HG02798 (cell line): ENCODE results near the gene CARD9.

Experiments
- ATAC-seq: cut with Tn5 transposase; IDR thresholded peaks from one replicate; pipeline ENCODE4 v1.9.1; 2021; ENCODE audit warnings: mild to moderate bottlenecking; ENCODE audit not compliant: unreplicated experiment, poor library complexity

The CARD9 gene

GRCh38 chr9:136383436-136383835 is 10.0 kb upstream of the CARD9 start:
- no peak for ATAC-seq

- no peak for ATAC-seq
Observed at GRCh38 chr9:136381966-136382513, 8.6 kb upstream of the CARD9 start.

GRCh38 chr9:136381311-136381710 is 7.8 kb upstream of the CARD9 start:
- ATAC-seq, result no peak

- ATAC-seq, result no peak
Observed at GRCh38 chr9:136380381-136380780, 6.9 kb upstream of the CARD9 start.

GRCh38 chr9:136379891-136380290 is 6.4 kb upstream of the CARD9 start:
- ATAC-seq, result no peak

GRCh38 chr9:136379401-136379800 is 5.9 kb upstream of the CARD9 start:
- no peak for ATAC-seq

GRCh38 chr9:136379003-136379287 is 5.5 kb upstream of the CARD9 start:
- ATAC-seq, result no peak

- ATAC-seq, result no peak
Observed at GRCh38 chr9:136378170-136379002, 4.9 kb upstream of the CARD9 start.

- no peak for ATAC-seq
Observed at GRCh38 chr9:136377341-136378169, 4.1 kb upstream of the CARD9 start.

GRCh38 chr9:136376457-136376856 is 3.0 kb upstream of the CARD9 start:
- no peak for ATAC-seq

GRCh38 chr9:136375096-136375495 is 1.6 kb upstream of the CARD9 start:
- ATAC-seq, result no peak

- no peak for ATAC-seq
Observed at GRCh38 chr9:136374183-136374575, 710 bp upstream of the CARD9 start.

- no peak for ATAC-seq
Observed at GRCh38 chr9:136372561-136373299, 739 bp downstream of the CARD9 start.

- ATAC-seq, result no peak
Observed at GRCh38 chr9:136372006-136372405, 1.5 kb downstream of the CARD9 start.

- ATAC-seq, result no peak
Observed at GRCh38 chr9:136371533-136371880, 2.0 kb downstream of the CARD9 start.

- no peak for ATAC-seq
Observed at GRCh38 chr9:136370687-136371532, 2.6 kb downstream of the CARD9 start.

GRCh38 chr9:136370037-136370436 is 3.4 kb downstream of the CARD9 start:
- no peak for ATAC-seq

- ATAC-seq, result no peak
Observed at GRCh38 chr9:136368190-136368589, 5.3 kb downstream of the CARD9 start.

- no peak for ATAC-seq
Observed at GRCh38 chr9:136367296-136368145, 5.9 kb downstream of the CARD9 start.
